ENCODE data around the gene P4HB. TPM values are rescaled to one million over a fixed set of nuclear protein-coding genes. Genes with fewer than 3 reads are reported as not detected.
A peak's percentile ranks its signal among the peaks of the same experiment; 100 is the strongest.

The P4HB gene
- polyA plus RNA-seq, 3 donors from 2014 or later, result 365 to 534 (median 475) TPM

- H3K27me3 Mint-ChIP-seq (ENCODE audit: low read depth in 3 of 3), result peaks cover 6 to 14% (median 9%) of the 10 kb centered on the region in 3 donors
- peaks cover 0 to 2% (median 0%) of the 10 kb centered on the region in 6 donors for H3K9me3 Mint-ChIP-seq
- H3K4me1 Mint-ChIP-seq, result peaks cover 22 to 29% of the 10 kb centered on the region in 2 donors
- H3K4me3 Mint-ChIP-seq, result peak overlapping the region; percentile 86 to 93 (median 92)
- peak overlapping the region; percentile 91 to 98 (median 94) for H3K27ac Mint-ChIP-seq
- peak; percentile 30 to 35 (median 33) for DNase-seq
- no peaks in the 10 kb centered on the region for H3K36me3 Mint-ChIP-seq
Observed at GRCh38 chr17:81832608-81833159, 27.7 kb downstream of the P4HB start.

GRCh38 chr17:81831957-81832607 is 28.3 kb downstream of the P4HB start:
- peaks cover 22 to 29% of the 10 kb centered on the region in 2 donors for H3K4me1 Mint-ChIP-seq
- peak overlapping the region; percentile 86 to 93 (median 92) for H3K4me3 Mint-ChIP-seq
- peaks cover 6 to 14% (median 9%) of the 10 kb centered on the region in 3 donors for H3K27me3 Mint-ChIP-seq (ENCODE audit: low read depth in 3 of 3)

GRCh38 chr17:81831563-81831956 is 28.8 kb downstream of the P4HB start:
- Mint-ChIP-seq H3K27ac (peak overlapping the region; percentile 91 to 98 (median 94)), H3K36me3 (no peaks in the 10 kb centered on the region), H3K4me3 (peak overlapping the region; percentile 86 to 93 (median 92)), H3K4me1 (peaks cover 22 to 29% of the 10 kb centered on the region in 2 donors), H3K9me3 (peaks cover 0 to 2% (median 0%) of the 10 kb centered on the region in 6 donors), H3K27me3 (ENCODE audit: low read depth in 3 of 3) (peaks cover 6 to 14% (median 9%) of the 10 kb centered on the region in 3 donors)
- peak in 1 of 3 donors; percentile 20 for DNase-seq

More at GRCh38 chr17:81831957-81832607, 28.3 kb downstream of the P4HB start:
- Mint-ChIP-seq H3K9me3 (peaks cover 0 to 2% (median 0%) of the 10 kb centered on the region in 6 donors), H3K36me3 (no peaks in the 10 kb centered on the region), H3K27ac (peak overlapping the region; percentile 91 to 98 (median 94))
- peak; percentile 37 to 54 (median 39) for DNase-seq

DNA sequence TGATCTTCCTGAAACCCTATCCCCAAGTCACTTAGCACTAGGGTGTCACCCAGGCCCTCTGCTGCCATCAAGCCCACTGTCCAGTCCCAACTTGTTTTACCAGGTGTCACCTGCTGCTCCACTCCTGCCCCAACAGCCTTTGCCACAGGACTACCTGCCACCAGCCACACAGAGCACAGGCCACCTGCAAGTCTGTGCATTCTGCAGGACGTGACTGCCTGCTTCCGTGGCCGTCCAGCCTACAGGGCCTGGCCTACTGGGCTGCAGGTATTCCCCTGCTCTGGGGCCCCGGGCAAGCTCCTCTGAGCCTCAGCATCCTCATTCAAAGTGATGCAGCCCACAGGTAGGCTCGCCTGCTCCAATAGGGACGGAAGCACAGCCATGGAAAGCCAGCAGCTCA is 30.5 kb downstream of the P4HB start:
- Mint-ChIP-seq H3K27ac (peak overlapping the region in 1 of 6 donors; percentile 35), H3K4me1 (peaks cover 27 to 34% of the 10 kb centered on the region in 2 donors), H3K4me3 (no peak overlapping the region), H3K36me3 (no peaks in the 10 kb centered on the region), H3K27me3 (ENCODE audit: low read depth in 3 of 3) (peaks cover 6 to 14% (median 8%) of the 10 kb centered on the region in 3 donors), H3K9me3 (peaks cover 0 to 2% (median 0%) of the 10 kb centered on the region in 6 donors)
- DNase-seq, result no peak

GRCh38 chr17:81828656-81829055 is 31.7 kb downstream of the P4HB start:
- peaks cover 0 to 2% (median 0%) of the 10 kb centered on the region in 6 donors for H3K9me3 Mint-ChIP-seq

DNA sequence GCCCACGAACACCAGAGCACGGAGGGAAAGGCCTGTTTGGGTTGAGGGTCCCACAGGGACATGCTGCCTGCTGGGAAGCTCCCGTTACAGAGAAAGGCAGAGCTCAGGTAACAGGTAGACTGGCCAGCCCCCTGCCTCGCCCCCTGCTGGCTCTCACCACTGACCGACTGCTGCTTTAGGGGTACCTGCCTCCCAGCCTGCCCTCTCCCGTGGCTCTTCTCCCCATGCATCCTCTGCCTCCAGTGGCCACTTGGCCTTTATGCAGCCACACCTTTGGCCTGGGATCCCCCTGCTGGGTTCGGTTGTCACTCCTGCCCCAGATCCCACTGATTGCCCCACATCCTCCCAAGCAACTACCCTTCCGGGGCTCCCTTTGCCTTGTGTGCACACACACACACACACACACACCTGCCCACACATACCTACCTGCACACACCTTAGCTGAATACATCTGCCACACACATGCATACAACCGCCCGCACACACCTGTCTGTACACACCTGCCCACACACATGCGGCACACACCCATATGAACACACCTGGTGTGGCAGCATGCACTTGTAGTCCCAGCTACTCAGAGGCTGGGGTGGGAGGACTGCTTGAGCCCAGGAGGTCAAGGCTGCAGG is 34.4 kb downstream of the P4HB start:
- H3K27me3 Mint-ChIP-seq (ENCODE audit: low read depth in 3 of 3), result peaks cover 0 to 4% (median 0%) of the 10 kb centered on the region in 3 donors
- no peak for DNase-seq
- H3K9me3 Mint-ChIP-seq, result peaks cover 0 to 2% (median 0%) of the 10 kb centered on the region in 6 donors
- H3K27ac Mint-ChIP-seq, result peak overlapping the region in 1 of 6 donors; percentile 69
- H3K4me1 Mint-ChIP-seq, result peaks cover 11 to 16% of the 10 kb centered on the region in 2 donors
- no peak overlapping the region for H3K4me3 Mint-ChIP-seq
- no peaks in the 10 kb centered on the region for H3K36me3 Mint-ChIP-seq

More at GRCh38 chr17:81828656-81829055, 31.7 kb downstream of the P4HB start:
- no peaks in the 10 kb centered on the region for H3K36me3 Mint-ChIP-seq
- H3K27me3 Mint-ChIP-seq (ENCODE audit: low read depth in 3 of 3), result peaks cover 6 to 9% (median 8%) of the 10 kb centered on the region in 3 donors
- peak overlapping the region in 1 of 6 donors; percentile 62 for H3K27ac Mint-ChIP-seq
- H3K4me3 Mint-ChIP-seq, result no peak overlapping the region
- no peak for DNase-seq
- peaks cover 27 to 32% of the 10 kb centered on the region in 2 donors for H3K4me1 Mint-ChIP-seq

- H3K4me1 Mint-ChIP-seq, result peaks cover 11 to 12% of the 10 kb centered on the region in 2 donors
- H3K4me3 Mint-ChIP-seq, result no peak overlapping the region
- H3K9me3 Mint-ChIP-seq, result peaks cover 0 to 2% (median 0%) of the 10 kb centered on the region in 6 donors
- no peak overlapping the region for H3K27ac Mint-ChIP-seq
- H3K27me3 Mint-ChIP-seq (ENCODE audit: low read depth in 3 of 3), result peaks cover 0 to 2% (median 0%) of the 10 kb centered on the region in 3 donors
- H3K36me3 Mint-ChIP-seq, result no peaks in the 10 kb centered on the region
- DNase-seq, result no peak
Observed at GRCh38 chr17:81824595-81824994, 35.7 kb downstream of the P4HB start.

- Mint-ChIP-seq H3K27ac (no peak overlapping the region), H3K4me3 (no peak overlapping the region), H3K9me3 (peaks cover 0 to 2% (median 0%) of the 10 kb centered on the region in 6 donors), H3K36me3 (no peaks in the 10 kb centered on the region), H3K4me1 (peaks cover 9 to 11% of the 10 kb centered on the region in 2 donors), H3K27me3 (ENCODE audit: low read depth in 3 of 3) (peaks cover 0 to 2% (median 0%) of the 10 kb centered on the region in 3 donors)
- DNase-seq, result no peak
Observed at GRCh38 chr17:81823820-81824550, 36.4 kb downstream of the P4HB start.

DNA sequence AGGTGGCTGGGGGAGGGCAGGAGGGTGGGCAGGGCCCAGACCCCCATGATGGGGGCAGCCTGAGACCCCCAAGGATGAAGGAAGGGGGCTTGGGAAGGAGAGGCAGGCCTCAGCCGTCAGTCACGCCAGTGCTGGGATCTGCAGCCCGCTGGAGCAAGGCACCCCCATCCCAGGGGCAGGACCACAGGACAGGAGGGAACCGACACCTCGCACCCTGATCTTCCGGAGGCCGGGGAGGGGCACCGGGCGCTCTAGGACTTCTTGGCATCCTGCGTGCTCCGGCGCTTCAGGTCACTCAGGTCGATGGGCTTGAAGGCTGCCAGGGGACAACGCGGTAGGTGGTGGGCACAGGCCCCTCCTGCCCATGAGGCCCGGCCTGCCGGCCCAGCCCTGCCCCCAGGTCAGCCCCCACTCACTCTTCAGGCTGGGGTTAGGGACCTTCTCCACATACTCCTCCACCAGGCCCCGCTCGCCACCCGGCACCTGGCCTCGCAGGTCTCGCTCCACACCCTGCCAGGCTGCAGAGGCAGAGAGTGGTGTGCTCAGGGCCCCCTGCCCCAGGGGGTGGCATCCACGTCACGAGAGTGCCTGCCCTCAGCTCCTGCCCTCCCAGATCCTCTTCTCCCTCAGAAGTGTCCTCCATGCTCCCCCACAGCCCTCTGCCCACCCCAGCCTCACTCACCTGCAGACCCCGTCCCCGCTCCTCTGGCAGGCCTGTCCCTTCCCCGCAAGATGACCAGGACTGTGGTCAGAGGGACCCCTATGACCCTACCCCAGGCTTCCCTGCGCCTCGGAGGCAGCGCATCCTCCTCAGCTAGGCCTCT is 37.1 kb downstream of the P4HB start:
- Mint-ChIP-seq H3K36me3 (no peaks in the 10 kb centered on the region), H3K4me1 (peaks cover 5 to 6% of the 10 kb centered on the region in 2 donors), H3K4me3 (no peak overlapping the region), H3K27ac (no peak overlapping the region), H3K27me3 (ENCODE audit: low read depth in 3 of 3) (peaks cover 0 to 2% (median 0%) of the 10 kb centered on the region in 3 donors), H3K9me3 (peaks cover 0 to 1% (median 0%) of the 10 kb centered on the region in 6 donors)
- no peak for DNase-seq

DNA sequence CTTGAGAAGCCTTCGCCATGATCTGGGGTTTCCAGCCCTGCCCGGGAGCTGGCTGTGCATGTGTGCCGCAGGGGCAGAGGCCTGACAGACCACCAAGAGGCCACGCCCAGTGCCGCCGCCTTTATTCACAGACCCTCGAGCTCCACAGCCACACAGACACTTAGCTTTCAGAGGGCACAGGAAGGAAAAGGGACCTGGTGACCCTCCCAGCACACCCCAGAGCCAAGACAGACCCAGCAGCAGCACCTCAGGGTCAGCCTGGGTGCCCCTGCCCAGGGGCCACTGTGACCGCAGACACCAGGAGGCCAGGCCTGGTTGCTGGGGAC is 38.1 kb downstream of the P4HB start:
- no peaks in the 10 kb centered on the region for H3K9me3 Mint-ChIP-seq
- no peaks in the 10 kb centered on the region for H3K36me3 Mint-ChIP-seq
- DNase-seq, result no peak
- H3K27ac Mint-ChIP-seq, result no peak overlapping the region
- H3K4me1 Mint-ChIP-seq, result peaks cover 5 to 6% of the 10 kb centered on the region in 2 donors
- peaks cover 0 to 3% (median 2%) of the 10 kb centered on the region in 3 donors for H3K27me3 Mint-ChIP-seq (ENCODE audit: low read depth in 3 of 3)
- H3K4me3 Mint-ChIP-seq, result no peak overlapping the region

DNA sequence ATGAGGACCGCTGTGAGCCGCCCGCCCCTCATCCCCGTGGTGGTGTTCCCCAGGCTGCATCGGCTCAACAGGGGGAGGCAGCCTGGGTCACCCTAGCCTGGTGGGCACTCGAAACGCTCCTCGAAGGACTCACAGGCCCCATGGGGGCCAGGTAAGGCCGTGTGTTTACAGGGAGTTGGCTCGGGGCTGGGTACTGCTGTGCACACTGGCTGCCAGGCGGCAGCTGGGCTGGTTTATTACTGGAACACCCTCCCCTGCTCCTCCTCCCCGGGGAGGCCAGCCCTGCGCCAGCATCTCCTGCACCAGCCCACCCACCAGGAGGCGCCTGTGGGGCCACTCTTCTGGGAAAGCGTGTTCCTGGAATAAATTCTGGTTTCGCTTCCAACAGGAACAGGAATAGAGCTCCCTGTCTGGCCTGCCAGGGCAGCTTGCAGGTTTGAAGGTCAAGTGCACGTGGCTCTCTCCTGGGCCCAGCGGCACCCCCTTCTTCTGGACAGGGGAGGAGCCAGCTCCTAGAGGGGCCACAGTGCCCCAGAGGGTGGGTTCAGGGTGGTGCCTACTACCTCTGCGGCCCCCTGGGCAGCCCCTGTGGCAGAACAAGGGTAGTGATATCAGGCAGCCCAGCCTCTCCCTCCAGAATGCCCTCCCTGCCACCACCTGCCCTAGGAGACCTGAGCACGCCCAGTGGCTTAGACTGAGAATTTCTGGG is 38.6 kb downstream of the P4HB start:
- no peaks in the 10 kb centered on the region for H3K9me3 Mint-ChIP-seq
- no peaks in the 10 kb centered on the region for H3K36me3 Mint-ChIP-seq
- H3K27me3 Mint-ChIP-seq (ENCODE audit: low read depth in 3 of 3), result peaks cover 0 to 3% (median 2%) of the 10 kb centered on the region in 3 donors
- no peak overlapping the region for H3K27ac Mint-ChIP-seq
- DNase-seq, result no peak
- peaks cover 5 to 6% of the 10 kb centered on the region in 2 donors for H3K4me1 Mint-ChIP-seq
- H3K4me3 Mint-ChIP-seq, result no peak overlapping the region

- Mint-ChIP-seq H3K4me3 (no peak overlapping the region), H3K27me3 (ENCODE audit: low read depth in 3 of 3) (peaks cover 0 to 3% (median 2%) of the 10 kb centered on the region in 3 donors), H3K9me3 (no peaks in the 10 kb centered on the region), H3K36me3 (no peaks in the 10 kb centered on the region), H3K27ac (no peak overlapping the region), H3K4me1 (peaks cover 3 to 4% of the 10 kb centered on the region in 2 donors)
- DNase-seq, result no peak
Observed at GRCh38 chr17:81821147-81821546, 39.2 kb downstream of the P4HB start.

Measured in immature natural killer cell (primary cell).